Stimulated activated CD4-positive, alpha-beta T cell treated with anti-CD3 and anti-CD28 coated beads, Interleukin-1b, Interleukin-23, amount 100 ng/mL, for 24 hours (primary cell): ENCODE measurements around the gene COL17A1.
A peak's percentile ranks its signal among the peaks of the same experiment; 100 is the strongest.

Source experiments
- DNase-seq, 4 experiments: peaks; one replicate each; pipeline ENCODE4 v3.0.0-alpha.2; 2020; ENCODE audit warnings: low read depth in 4 of 4, low spot score in 1 of 4

The COL17A1 gene

GRCh38 chr10:104053201-104053600 is 32.5 kb downstream of the COL17A1 start:
- no peak for DNase-seq

GRCh38 chr10:104052431-104052830 is 33.2 kb downstream of the COL17A1 start:
- DNase-seq = no peak

GRCh38 chr10:104049504-104050250 is 36.0 kb downstream of the COL17A1 start:
- no peak for DNase-seq

GRCh38 chr10:104046651-104047050 is 39.0 kb downstream of the COL17A1 start:
- no peak for DNase-seq

GRCh38 chr10:104045151-104046089 is 40.3 kb downstream of the COL17A1 start:
- peak in 1 of 4 experiments; percentile 6 for DNase-seq

GRCh38 chr10:104043854-104044253 is 41.8 kb downstream of the COL17A1 start:
- DNase-seq = no peak

- no peak for DNase-seq
Observed at GRCh38 chr10:104043185-104043830, 42.4 kb downstream of the COL17A1 start.

- DNase-seq = no peak
Observed at GRCh38 chr10:104041891-104042535, 43.7 kb downstream of the COL17A1 start.

GRCh38 chr10:104040862-104041789 is 44.6 kb downstream of the COL17A1 start:
- DNase-seq = no peak

- no peak for DNase-seq
Observed at GRCh38 chr10:104040382-104040781, 45.3 kb downstream of the COL17A1 start.

- no peak for DNase-seq
Observed at GRCh38 chr10:104038958-104039752, 46.5 kb downstream of the COL17A1 start.

GRCh38 chr10:104038537-104038936 is 47.1 kb downstream of the COL17A1 start:
- no peak for DNase-seq

- no peak for DNase-seq
Observed at GRCh38 chr10:104037261-104037951, 48.3 kb downstream of the COL17A1 start.

- DNase-seq = no peak
Observed at GRCh38 chr10:104036518-104037260, 49.0 kb downstream of the COL17A1 start.

GRCh38 chr10:104036069-104036384 is 49.7 kb downstream of the COL17A1 start:
- DNase-seq = no peak

- DNase-seq = no peak
Observed at GRCh38 chr10:104035194-104036068, 50.2 kb downstream of the COL17A1 start.
